NCI-H1417 treated with DMSO at 0.1 percent for 48 hours (cell line): ENCODE results near the gene GTF3C5.
A peak's percentile ranks its signal among the peaks of the same experiment; 100 is the strongest.
"Not testable (repeated sequence)": the region's sequence is repeated elsewhere in the genome, so short reads cannot be mapped to it uniquely, and the experiment has no call there.

ENCODE experiments used
- DNase-seq: peaks from one replicate; lab custom pipeline; 2025; lab: John Stamatoyannopoulos, UW

GTF3C5 gene, protein sequence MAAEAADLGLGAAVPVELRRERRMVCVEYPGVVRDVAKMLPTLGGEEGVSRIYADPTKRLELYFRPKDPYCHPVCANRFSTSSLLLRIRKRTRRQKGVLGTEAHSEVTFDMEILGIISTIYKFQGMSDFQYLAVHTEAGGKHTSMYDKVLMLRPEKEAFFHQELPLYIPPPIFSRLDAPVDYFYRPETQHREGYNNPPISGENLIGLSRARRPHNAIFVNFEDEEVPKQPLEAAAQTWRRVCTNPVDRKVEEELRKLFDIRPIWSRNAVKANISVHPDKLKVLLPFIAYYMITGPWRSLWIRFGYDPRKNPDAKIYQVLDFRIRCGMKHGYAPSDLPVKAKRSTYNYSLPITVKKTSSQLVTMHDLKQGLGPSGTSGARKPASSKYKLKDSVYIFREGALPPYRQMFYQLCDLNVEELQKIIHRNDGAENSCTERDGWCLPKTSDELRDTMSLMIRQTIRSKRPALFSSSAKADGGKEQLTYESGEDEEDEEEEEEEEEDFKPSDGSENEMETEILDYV

DNA sequence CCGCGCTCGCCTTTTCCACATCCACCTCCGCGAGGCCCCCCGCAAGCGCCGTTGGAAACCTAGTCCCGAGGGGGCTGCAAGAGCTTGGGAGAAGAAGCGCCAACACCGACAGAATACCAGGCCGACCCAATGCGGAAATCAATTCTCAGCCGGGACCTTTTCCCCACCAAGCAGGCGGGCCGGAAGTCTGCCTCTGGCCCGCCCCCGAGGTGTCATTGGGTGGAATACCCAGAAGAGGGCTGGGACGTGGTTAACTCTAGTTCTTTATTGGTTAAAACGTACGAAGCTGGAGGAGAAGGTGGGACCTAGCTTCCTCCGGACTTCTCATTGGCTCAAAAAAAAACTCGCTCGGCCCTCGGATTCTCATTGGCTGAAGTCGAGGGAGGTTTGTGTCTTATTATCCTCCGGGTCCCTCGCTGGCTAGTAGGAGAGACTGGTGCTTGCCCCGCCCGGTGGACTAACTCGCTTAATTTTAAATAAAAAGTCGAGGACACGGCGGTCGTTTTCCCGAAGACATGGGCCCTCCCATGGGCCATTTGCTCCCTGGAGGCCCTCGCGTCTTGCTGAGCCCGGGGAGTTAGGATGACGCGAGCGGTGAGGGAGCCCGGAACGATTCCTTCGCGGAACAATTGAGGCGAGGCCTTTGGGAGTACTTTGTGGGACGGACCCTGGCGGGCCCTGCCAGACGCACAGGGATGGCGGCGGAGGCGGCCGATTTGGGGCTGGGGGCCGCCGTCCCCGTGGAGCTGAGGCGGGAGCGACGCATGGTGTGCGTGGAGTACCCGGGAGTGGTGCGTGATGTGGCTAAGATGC lies at the start of gene GTF3C5:
Gene GTF3C5 (plus strand): TSS at position 681 of the 813 bp plus-strand sequence. CDS start 15 bp downstream, at position 696.
- DNase-seq: peak; percentile 99

DNA sequence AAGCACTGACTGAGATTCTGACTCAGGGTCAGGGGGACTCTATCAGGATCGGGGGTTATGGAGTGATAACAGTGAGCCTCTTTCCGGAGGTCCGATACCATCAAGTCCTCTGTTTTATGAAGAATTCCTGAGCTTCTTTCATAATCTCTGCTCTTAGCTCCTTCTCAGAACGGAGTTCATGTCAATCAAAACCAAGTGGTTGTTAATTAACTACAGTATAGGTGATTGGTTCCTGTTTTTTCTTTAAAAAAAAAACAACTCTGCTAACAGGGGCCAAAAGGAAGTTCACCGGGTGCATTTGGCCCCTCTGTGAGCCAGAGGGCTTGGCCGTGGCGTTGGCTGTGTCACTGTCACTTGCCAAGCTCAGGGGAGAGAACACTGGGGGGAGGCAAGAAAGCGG lies 48.3 kb upstream of the GTF3C5 start:
- DNase-seq: no peak

DNA sequence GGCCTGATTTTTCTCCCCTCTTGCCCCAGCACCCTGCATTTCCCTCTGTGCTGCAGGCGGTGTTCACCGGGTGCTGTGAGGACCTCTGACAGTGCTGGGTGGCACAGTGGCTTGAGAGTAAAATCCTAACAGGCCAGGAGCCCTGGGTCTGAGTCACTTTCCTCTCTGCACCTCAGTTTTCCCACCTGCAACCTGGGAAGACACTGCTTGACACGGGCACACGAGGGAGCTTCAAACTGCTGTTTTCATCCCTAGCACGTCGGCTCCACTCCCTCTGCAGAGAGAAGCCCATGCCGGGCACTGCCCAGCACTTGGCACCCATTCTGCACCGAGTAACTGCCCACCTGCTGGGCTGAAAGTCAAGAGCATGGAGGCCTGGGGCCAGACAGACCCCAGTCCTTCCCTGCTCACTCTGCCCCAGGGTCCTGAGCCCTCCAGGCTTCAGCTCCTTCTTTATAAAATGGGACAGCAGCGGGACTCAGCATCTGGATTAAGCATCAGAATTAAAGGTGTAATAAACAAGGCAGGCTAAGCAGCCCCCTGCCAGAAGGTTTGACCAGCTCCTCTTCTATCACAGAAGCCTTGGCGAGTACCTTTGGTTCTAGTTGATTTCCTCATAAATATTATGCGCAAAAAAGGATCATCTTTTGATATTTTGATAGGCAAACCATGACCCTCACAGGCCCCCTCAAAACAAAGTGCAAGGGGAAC lies 47.2 kb upstream of the GTF3C5 start:
- no peak for DNase-seq

DNA sequence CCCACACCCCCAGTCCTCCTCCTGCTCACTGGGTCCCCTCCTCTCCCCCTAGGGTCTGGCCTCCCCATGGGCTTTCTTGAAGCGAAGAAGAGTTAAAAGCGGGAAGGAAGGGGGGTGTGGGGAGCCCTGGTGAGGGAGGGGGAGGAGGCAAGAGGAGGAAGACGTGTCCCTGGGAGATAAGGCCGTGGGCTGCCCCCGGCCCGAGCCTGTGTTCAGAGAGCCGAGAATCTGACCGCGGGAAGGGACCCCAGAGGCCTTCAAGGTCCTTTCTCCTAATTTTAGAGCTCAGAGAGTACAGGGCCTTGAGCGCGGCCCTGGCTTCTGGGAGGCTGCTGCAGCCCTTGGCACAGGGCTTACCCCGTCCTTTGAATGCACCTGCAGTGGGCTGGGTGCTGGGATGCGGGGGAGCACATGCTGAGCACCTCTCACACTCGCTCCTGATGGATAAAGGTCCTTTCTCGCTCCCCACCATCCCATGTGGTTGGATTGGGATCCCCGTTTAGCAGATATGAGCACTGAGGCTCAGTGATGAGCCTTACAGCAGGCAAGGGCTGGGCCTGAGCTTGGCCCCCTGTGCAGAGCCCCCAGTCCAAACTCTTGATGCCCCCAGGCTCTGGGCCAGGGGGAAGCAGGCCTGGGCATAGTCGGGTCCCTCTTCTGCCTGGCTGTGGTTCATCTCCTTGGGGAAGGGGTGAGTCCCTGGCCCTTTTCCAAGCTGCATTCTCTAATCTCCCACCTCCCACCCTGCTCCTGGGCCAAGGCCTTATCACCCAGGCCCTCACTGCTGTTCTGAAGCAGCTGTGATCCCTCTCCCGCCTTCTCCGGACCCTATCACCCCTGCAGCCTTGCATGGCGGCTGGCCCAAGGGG lies 46.4 kb upstream of the GTF3C5 start:
- DNase-seq: no peak

DNA sequence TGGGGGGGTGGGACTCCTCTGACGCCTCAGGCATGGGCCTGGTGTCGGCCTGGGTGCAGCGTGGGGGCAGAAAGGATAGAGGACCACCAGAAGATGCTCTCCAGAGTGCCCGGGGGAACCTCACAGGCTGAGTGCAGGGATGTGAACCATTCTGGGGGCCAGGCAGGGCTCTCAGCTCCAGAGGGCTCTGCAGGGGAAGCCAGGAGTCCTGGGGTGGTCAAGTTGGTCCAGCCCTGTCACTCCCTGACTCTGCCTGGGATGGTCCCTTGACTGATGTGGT lies 45.8 kb upstream of the GTF3C5 start:
- no peak for DNase-seq

DNA sequence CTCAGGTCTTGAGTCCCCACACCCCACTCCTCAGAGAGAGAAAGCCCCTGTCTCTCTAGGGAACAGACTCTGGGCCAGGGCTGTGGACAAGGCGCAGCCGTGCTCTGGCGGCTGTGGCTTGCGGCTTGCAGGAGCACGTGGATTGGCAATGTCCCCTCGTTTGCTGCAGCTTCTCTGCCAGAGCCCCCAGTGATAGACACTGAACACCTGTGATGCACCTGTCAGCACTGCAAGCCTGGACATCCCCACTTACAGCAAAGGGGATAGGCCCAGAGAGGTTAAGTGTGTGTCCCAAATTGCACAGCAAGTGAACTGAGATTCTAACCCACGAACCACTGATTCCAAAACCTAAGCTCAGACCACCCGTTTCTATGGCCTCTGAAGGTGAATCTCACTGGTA lies 45.3 kb upstream of the GTF3C5 start:
- DNase-seq: no peak

DNA sequence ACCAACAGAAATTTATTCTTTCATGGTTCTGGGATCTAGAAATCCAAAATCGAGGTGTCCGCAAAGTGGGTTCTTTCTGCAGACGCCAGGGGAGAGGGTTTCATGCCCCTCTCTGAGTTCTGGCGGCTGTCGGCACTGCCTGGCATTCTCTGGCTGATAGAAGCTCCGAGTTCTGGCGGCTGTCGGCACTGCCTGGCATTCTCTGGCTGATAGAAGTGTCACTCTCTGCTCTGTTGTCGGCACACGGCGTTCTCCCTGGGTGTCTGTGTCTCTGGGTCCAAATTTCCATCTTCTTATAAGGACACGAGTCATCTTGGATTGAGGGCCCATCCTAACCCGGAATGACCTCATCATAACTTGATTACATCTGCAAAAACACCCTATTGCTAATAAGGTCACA lies 44.7 kb upstream of the GTF3C5 start:
- DNase-seq: no peak

DNA sequence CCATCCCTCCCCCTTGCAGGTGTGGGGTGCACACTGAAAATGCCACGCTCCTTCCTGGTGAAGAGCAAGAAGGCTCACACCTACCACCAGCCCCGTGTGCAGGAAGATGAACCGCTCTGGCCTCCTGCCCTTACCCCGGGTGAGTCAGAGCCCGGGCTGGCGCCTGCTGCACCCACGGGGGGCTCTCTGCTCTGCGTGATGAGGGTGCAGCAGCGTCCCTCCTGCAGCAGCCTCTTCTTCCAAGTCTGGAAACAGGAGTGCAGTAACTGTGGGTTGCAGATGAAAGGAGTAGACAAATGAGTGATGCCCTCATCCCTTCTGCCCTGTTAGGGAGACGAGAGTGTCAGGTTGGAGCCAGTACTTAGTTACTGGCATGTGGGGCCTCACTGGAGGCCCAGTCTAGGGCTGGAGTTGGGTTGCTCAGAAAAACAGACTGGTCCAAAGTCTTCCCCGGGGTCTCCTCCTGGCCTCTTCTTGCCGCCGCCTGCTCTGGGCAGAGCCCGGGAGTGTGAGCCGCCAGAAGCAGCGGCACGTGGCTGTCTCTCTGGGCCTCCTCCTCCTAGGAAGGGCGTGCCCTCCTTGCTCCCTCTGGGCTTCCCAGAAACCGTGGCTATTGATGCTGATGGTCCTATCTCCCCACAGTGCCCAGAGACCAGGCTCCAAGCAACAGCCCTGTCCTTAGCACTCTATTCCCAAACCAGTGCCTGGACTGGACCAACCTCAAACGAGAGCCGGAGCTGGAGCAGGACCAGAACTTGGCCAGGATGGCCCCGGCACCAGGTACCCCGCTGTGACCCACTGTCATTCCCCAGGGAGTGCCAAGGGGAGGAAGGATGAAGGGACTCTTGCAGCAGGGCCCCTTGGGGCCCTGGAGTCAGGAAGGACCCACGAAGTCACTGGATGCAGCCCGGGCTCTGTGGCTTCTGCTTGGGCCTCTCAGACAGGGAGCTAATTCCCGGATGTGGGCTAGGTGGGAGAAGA lies 43.9 kb upstream of the GTF3C5 start:
- no peak for DNase-seq

DNA sequence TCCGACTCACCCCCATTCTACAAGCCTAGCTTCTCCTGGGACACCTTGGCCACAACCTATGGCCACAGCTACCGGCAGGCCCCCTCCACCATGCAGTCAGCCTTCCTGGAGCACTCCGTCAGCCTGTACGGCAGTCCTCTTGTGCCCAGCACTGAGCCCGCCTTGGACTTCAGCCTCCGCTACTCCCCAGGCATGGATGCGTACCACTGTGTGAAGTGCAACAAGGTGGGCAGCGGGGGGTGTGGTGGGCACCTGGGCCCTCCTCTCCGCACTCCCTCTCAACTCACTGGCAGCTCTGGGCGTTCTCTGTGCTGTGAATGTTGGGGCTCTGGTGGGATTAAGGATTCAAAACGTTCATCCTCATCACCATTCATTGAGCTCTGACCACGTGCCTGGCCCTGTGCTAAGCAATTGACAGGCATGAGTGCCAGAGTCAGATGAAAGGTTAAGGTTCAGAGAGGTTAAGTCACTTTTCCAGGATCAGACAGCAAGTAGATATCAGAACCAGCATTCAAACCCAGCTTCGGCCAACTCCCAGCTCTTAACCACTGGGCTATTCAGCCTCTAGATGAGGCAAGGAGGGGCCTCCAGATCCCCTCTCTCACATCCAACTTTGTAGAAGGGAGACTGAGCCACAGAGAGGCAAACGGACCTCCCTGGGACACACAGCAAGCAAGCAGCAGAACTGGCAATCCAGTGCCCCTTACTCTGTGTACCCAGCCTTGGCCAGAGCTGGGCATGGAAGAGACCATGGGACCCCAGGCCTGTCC lies 42.4 kb upstream of the GTF3C5 start:
- no peak for DNase-seq

DNA sequence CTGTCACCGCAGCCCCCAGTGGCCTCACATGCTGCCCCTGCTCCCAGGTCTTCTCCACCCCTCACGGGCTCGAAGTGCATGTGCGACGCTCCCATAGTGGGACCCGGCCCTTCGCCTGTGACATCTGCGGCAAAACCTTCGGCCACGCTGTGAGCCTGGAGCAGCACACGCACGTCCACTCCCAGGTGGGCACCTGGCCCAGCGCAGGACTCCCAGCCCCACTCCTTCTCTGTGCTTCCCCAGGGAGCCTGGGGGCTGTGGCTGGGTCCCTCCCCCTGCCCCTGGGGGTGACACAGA lies 41.8 kb upstream of the GTF3C5 start:
- DNase-seq: no peak

DNA sequence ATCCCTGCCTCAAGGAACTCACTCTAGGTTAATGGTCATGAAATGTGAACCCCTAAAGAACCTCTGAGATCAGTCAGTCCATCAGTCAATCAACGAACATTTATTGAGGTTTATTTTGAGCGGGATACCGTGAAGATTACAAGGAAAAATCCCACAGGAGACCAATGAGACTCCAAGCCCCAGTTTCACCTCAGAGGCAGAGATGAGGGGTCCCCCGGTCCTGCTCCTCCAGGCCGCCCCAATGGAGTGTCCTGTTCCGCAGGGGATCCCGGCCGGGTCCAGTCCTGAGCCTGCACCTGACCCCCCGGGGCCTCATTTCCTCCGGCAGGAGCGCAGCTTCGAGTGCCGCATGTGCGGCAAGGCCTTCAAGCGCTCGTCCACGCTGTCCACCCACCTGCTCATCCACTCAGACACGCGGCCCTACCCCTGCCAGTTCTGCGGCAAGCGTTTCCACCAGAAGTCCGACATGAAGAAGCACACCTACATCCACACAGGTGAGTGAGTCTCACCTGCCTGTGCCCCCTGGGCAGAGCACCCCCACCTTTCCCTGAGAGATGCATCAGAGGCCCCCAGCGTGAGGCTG lies 41.3 kb upstream of the GTF3C5 start:
- DNase-seq: no peak

DNA sequence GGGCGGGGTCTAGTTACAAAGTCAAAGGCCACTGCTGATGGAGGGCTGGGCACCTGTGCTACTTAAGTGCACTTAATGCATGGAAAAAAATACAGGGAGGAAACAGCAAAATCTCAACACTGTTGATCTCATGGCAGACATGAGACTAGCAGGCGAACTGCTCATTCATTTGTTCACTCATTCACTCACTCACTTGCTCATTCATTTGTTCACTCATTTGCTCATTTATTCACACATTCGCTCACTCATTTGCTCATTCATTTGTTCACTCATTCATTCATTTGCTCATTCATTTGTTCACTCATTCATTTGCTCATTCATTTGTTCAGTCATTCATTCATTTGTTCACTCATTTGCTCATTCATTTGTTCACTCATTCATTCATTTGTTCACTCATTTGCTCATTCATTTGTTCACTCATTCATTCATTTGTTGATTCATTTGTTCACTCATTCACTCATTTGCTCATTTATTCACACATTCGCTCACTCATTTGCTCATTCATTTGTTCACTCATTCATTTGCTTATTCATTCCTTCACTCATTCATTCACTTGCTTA lies 40.7 kb upstream of the GTF3C5 start:
- not testable (repeated sequence) for DNase-seq

DNA sequence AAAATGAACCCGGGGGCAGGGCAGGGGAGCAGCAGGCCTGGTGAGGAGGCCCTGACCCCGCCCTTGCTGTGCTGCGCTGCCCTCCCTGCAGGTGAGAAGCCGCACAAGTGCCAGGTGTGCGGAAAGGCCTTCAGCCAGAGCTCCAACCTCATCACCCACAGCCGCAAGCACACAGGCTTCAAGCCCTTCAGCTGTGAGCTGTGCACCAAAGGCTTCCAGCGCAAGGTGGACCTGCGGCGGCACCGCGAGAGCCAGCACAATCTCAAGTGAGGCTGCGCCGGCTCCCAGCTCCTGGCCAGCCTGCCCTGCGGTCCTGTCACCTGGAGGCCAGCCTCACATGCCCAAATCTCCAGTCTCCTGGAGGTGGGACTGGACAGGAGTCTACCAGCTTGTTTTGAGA lies 40.0 kb upstream of the GTF3C5 start:
- no peak for DNase-seq

DNA sequence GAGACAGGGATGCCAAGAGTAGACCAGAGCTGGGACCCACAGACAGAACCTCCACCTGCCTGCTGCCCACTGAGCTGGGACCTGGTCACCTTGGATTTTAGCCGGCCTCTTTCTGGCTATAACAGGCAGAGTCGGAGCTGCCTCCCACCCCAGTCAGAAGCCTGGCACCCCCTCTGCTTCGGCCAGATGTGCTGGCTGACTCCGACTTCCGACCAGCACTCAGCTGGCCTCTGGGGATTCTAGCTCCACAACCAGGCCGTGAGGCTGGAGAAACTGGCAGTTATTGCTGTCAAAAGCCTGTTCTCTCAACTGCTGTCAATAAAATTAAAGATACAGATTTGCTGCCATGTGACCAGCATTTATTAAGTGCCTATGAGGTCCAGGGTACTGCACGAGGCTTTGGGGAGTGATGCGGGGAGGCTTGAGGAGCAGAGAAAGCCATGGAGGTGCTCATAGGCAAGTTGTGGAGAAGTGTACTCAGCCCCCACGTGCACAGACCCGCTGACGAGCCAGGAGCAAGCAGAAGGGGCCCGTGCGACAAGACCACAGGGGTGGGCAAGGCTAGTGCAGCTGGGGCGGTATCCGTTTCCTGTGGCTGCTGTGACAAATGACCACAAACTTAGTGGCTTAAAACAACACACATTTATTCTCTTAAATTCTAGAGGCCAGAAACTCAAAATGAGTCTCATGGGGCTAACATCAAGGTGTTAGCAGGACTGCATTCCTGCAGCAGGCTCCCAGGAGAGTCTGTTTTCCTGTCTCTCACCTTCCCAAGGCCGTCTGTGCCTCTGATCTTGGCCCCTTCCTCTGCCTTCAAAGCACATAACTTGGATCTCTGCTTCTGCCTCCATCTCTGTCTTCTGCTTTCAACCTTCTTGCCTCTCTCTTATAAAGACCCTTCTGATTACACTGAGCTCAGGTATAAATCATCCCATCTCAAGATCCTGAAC lies 39.2 kb upstream of the GTF3C5 start:
- no peak for DNase-seq

DNA sequence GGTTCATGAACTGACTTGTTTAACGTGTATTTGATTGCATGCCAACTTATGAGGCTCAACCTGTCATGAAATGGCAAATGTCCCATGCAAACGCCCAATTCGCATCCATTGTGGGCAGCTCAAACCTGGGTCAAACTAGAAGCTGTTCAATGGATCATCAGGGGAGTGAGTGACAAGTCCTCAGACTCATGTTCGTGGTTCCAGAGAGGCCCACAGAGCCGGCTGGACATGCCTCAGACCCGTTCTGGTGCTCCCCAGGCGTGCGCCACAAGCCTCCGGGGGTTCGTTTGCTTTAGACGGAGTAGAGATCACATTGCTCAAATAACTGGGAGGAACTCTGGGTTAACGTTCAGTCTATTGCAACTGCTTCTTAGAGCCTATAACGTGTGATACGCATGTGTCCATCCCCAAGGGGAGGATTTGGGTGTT lies 37.3 kb upstream of the GTF3C5 start:
- DNase-seq: no peak

DNA sequence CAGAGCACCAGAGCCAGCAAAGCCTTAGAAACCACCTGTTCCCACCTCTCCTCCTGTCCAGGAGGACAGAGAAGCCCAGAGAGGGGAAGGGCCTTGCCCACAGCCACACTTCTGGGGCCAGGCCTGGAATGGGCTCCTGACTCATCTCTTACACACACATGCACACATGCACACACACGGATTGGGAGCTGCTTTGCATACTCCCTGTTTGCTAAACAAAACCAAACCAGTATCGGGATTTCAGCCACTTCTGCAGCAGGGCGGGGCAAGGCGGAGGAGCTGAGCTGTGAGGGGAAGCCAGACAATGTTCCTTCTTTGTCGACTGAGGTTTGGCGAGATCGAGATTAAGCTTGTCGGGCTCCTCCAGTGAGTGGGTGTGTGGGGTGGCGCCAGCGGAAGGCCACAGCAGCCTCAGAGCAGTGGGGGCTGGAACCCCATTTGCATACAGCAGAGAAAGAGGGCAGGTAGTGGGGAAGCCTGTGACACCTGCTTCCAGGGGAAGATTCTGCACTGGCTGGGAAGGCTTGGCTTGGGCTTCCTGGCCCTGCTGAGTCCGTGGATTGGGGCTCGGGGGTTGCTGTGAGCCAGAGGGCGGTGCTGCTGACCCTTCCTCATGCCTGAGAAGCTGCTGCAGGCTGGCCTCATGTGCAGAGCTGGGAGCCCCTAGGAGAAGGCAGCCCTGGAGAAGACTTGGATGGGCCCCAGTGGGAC lies 36.2 kb upstream of the GTF3C5 start:
- DNase-seq: no peak

DNA sequence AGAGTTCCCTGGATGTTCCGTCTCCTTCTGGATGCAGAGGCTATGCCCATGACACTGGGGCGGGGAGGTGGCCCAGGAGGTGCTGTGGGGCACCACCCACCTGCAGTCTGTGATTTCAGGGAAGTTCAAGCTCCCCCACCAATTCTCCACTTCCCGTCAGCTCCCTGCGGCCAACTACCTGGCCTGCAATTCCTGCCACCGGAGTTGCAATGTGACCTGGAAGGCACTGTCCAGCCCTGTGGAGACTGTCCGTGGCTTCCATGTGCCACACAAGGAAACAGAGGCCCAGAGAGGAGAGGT lies 35.7 kb upstream of the GTF3C5 start:
- no peak for DNase-seq

DNA sequence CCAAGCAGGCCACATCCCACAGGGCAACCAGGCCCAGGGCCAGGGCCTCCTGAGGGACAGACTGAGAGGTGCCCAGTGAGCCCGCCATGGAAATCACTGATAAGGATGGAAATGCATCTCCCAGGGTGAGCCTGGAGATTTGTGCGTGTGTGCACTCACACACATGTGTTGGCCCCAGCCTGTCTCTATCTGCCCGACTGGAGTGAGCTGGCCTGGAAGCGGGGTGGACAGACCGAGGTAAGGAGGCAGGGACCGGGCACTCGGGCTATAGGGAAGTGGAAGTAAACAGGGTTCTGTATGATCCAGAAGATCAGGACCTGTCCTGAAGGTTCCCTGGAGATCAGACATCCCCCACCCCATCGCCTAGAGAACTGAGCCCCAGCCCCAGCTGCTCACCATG lies 34.9 kb upstream of the GTF3C5 start:
- DNase-seq: no peak
